ENCODE results near the gene TYR.
"Not testable (repeated sequence)": the region's sequence is repeated elsewhere in the genome, so short reads cannot be mapped to it uniquely, and the experiment has no call there.

The TYR gene

GRCh38 chr11:89321401-89321800, 143.7 kb downstream of the TYR start:
- Histone ChIP-seq H3K9ac (ENCODE audit: low read length) (no peak overlapping the region), H3K9me3 (ENCODE audit: insufficient read depth, low read length) (no peaks in the 10 kb centered on the region), H3F3A (ENCODE audit: insufficient read depth) (no peaks in the 10 kb centered on the region), H4K20me1 (ENCODE audit: low read depth, low read length) (no peaks in the 10 kb centered on the region), H3K36me3 (ENCODE audit: low read length) (no peaks in the 10 kb centered on the region), H3K27me3 (ENCODE audit: low read length) (no peaks in the 10 kb centered on the region), H3K4me2 (ENCODE audit: low read depth, low read length, poor library complexity, severe bottlenecking) (no peak overlapping the region), H3K4me3 (ENCODE audit: insufficient read depth, low read length, poor library complexity, severe bottlenecking) (no peak overlapping the region), H2AFZ (ENCODE audit: low read depth, low read length, severe bottlenecking) (no peak overlapping the region), H3K27ac (ENCODE audit: low read depth, low read length) (no peak overlapping the region), H3K79me2 (ENCODE audit: insufficient read depth, low read length) (no peaks in the 10 kb centered on the region), H3K9me2 (replicated peaks; ENCODE audit: insufficient read depth, low read length) (no peaks in the 10 kb centered on the region)
- no peak for TF ChIP-seq CTCF (IDR thresholded peaks at IDR 0.05; ENCODE audit: insufficient read depth, low read length, poor library complexity, severe bottlenecking)
- TF ChIP-seq EZH2phosphoT487 (conservative IDR thresholded peaks at IDR 0.05; ENCODE audit: low read length): no peak

- TF ChIP-seq EZH2phosphoT487 (conservative IDR thresholded peaks at IDR 0.05; ENCODE audit: low read length) (no peak), CTCF (IDR thresholded peaks at IDR 0.05; ENCODE audit: insufficient read depth, low read length, poor library complexity, severe bottlenecking) (no peak)
- Histone ChIP-seq H3K9me3 (ENCODE audit: insufficient read depth, low read length) (no peaks in the 10 kb centered on the region), H3K27ac (ENCODE audit: low read depth, low read length) (no peak overlapping the region), H2AFZ (ENCODE audit: low read depth, low read length, severe bottlenecking) (no peak overlapping the region), H3K9me2 (replicated peaks; ENCODE audit: insufficient read depth, low read length) (no peaks in the 10 kb centered on the region), H3K4me3 (ENCODE audit: insufficient read depth, low read length, poor library complexity, severe bottlenecking) (no peak overlapping the region), H3K9ac (ENCODE audit: low read length) (no peak overlapping the region), H3K4me2 (ENCODE audit: low read depth, low read length, poor library complexity, severe bottlenecking) (no peak overlapping the region), H3K27me3 (ENCODE audit: low read length) (no peaks in the 10 kb centered on the region), H3F3A (ENCODE audit: insufficient read depth) (no peaks in the 10 kb centered on the region), H3K79me2 (ENCODE audit: insufficient read depth, low read length) (no peaks in the 10 kb centered on the region), H3K36me3 (ENCODE audit: low read length) (no peaks in the 10 kb centered on the region), H4K20me1 (ENCODE audit: low read depth, low read length) (no peaks in the 10 kb centered on the region)
These were observed 150.2 kb downstream of the TYR start for GRCh38 chr11:89327885-89328284.

- not testable (repeated sequence) for H2AFZ ChIP-seq (ENCODE audit: low read depth, low read length, severe bottlenecking); H3K4me3 ChIP-seq (ENCODE audit: insufficient read depth, low read length, poor library complexity, severe bottlenecking); H3K27ac ChIP-seq (ENCODE audit: low read depth, low read length); H3K9me3 ChIP-seq (ENCODE audit: insufficient read depth, low read length); H3K9ac ChIP-seq (ENCODE audit: low read length); H3F3A ChIP-seq (ENCODE audit: insufficient read depth); H3K4me2 ChIP-seq (ENCODE audit: low read depth, low read length, poor library complexity, severe bottlenecking); H3K79me2 ChIP-seq (ENCODE audit: insufficient read depth, low read length); H3K27me3 ChIP-seq (ENCODE audit: low read length); H4K20me1 ChIP-seq (ENCODE audit: low read depth, low read length); H3K36me3 ChIP-seq (ENCODE audit: low read length); H3K9me2 ChIP-seq (replicated peaks; ENCODE audit: insufficient read depth, low read length)
These were observed 154.3 kb downstream of the TYR start for GRCh38 chr11:89331940-89332339.

GRCh38 chr11:89333704-89334103, 156.0 kb downstream of the TYR start:
- H3K9me2 ChIP-seq (replicated peaks; ENCODE audit: insufficient read depth, low read length); H3F3A ChIP-seq (ENCODE audit: insufficient read depth); H4K20me1 ChIP-seq (ENCODE audit: low read depth, low read length); H3K9ac ChIP-seq (ENCODE audit: low read length); H3K27ac ChIP-seq (ENCODE audit: low read depth, low read length); H3K36me3 ChIP-seq (ENCODE audit: low read length); H3K9me3 ChIP-seq (ENCODE audit: insufficient read depth, low read length); H3K27me3 ChIP-seq (ENCODE audit: low read length); H2AFZ ChIP-seq (ENCODE audit: low read depth, low read length, severe bottlenecking); H3K79me2 ChIP-seq (ENCODE audit: insufficient read depth, low read length); H3K4me2 ChIP-seq (ENCODE audit: low read depth, low read length, poor library complexity, severe bottlenecking); H3K4me3 ChIP-seq (ENCODE audit: insufficient read depth, low read length, poor library complexity, severe bottlenecking): not testable (repeated sequence)

- H3K4me2 ChIP-seq (ENCODE audit: low read depth, low read length, poor library complexity, severe bottlenecking); H3K9me2 ChIP-seq (replicated peaks; ENCODE audit: insufficient read depth, low read length); H4K20me1 ChIP-seq (ENCODE audit: low read depth, low read length); H3K27ac ChIP-seq (ENCODE audit: low read depth, low read length); H3K79me2 ChIP-seq (ENCODE audit: insufficient read depth, low read length); H2AFZ ChIP-seq (ENCODE audit: low read depth, low read length, severe bottlenecking); H3F3A ChIP-seq (ENCODE audit: insufficient read depth); H3K9ac ChIP-seq (ENCODE audit: low read length); H3K27me3 ChIP-seq (ENCODE audit: low read length); H3K36me3 ChIP-seq (ENCODE audit: low read length); H3K9me3 ChIP-seq (ENCODE audit: insufficient read depth, low read length); H3K4me3 ChIP-seq (ENCODE audit: insufficient read depth, low read length, poor library complexity, severe bottlenecking): not testable (repeated sequence)
These were observed 159.5 kb downstream of the TYR start for GRCh38 chr11:89337100-89337650.

- not testable (repeated sequence) for H3K27ac ChIP-seq (ENCODE audit: low read depth, low read length); H3K4me2 ChIP-seq (ENCODE audit: low read depth, low read length, poor library complexity, severe bottlenecking)
These were observed 160.4 kb downstream of the TYR start for GRCh38 chr11:89338073-89338472.

GRCh38 chr11:89340450-89340849, 162.8 kb downstream of the TYR start:
- not testable (repeated sequence) for H2AFZ ChIP-seq (ENCODE audit: low read depth, low read length, severe bottlenecking); H3K79me2 ChIP-seq (ENCODE audit: insufficient read depth, low read length); H3K9ac ChIP-seq (ENCODE audit: low read length); H3F3A ChIP-seq (ENCODE audit: insufficient read depth); H3K27ac ChIP-seq (ENCODE audit: low read depth, low read length); H4K20me1 ChIP-seq (ENCODE audit: low read depth, low read length); H3K4me3 ChIP-seq (ENCODE audit: insufficient read depth, low read length, poor library complexity, severe bottlenecking); H3K4me2 ChIP-seq (ENCODE audit: low read depth, low read length, poor library complexity, severe bottlenecking); H3K27me3 ChIP-seq (ENCODE audit: low read length); H3K9me2 ChIP-seq (replicated peaks; ENCODE audit: insufficient read depth, low read length); H3K9me3 ChIP-seq (ENCODE audit: insufficient read depth, low read length); H3K36me3 ChIP-seq (ENCODE audit: low read length)

More at GRCh38 chr11:89338073-89338472, 160.4 kb downstream of the TYR start:
- not testable (repeated sequence) for H3K9ac ChIP-seq (ENCODE audit: low read length); H3K79me2 ChIP-seq (ENCODE audit: insufficient read depth, low read length); H4K20me1 ChIP-seq (ENCODE audit: low read depth, low read length); H3K9me2 ChIP-seq (replicated peaks; ENCODE audit: insufficient read depth, low read length); H3K36me3 ChIP-seq (ENCODE audit: low read length); H3K4me3 ChIP-seq (ENCODE audit: insufficient read depth, low read length, poor library complexity, severe bottlenecking); H3K27me3 ChIP-seq (ENCODE audit: low read length); H3K9me3 ChIP-seq (ENCODE audit: insufficient read depth, low read length); H2AFZ ChIP-seq (ENCODE audit: low read depth, low read length, severe bottlenecking); H3F3A ChIP-seq (ENCODE audit: insufficient read depth)
